ENCODE data around the gene ASIC4. TPM values are rescaled to one million over a fixed set of nuclear protein-coding genes. Genes with fewer than 3 reads are reported as not detected.

ASIC4 gene
- total RNA-seq, 4 donors from 2014 or later: not detected

DNA sequence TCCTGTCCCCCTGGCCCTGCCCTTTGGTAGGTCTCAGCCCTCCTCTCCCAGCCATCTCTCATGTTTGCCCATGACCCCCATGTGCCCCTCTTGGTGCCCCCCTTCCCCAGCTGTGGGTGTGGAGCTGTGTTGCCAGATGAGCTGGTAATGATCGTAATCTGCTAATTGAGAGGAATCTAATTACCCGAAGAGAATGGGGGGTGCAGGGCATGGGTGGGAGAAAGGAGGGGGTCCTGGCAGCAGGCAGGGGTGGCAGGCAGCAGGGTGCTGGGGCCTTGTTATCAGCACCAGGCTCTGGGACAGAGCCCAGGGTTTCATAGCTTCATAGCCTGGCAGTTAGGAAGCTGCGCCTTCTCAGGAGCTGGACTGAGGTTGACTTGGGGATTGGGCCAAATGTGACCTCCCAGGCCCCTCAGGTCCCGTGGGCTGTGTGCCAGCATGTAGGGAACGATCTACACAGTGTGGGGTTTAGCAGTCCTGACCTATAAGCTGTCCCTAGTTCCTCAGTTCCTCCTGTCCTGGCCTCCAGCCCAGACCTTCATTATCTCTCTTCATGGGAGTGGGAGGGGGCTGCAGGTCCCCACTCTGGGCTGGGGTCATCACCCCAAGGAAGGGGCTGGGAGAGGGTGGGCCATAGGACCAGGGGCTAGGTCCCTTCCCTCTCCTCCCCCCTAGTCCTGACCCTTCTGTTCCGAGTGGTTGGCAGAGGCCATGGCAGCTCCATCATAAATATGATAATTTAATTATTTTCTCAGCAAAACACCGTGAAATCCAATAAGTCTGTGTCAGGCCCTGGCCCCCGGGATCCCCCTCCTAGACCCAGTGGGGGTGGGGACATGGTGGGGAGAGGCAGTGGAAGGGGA, 6.5 kb upstream of the ASIC4 start:
- TF ChIP-seq, protein P1, sequence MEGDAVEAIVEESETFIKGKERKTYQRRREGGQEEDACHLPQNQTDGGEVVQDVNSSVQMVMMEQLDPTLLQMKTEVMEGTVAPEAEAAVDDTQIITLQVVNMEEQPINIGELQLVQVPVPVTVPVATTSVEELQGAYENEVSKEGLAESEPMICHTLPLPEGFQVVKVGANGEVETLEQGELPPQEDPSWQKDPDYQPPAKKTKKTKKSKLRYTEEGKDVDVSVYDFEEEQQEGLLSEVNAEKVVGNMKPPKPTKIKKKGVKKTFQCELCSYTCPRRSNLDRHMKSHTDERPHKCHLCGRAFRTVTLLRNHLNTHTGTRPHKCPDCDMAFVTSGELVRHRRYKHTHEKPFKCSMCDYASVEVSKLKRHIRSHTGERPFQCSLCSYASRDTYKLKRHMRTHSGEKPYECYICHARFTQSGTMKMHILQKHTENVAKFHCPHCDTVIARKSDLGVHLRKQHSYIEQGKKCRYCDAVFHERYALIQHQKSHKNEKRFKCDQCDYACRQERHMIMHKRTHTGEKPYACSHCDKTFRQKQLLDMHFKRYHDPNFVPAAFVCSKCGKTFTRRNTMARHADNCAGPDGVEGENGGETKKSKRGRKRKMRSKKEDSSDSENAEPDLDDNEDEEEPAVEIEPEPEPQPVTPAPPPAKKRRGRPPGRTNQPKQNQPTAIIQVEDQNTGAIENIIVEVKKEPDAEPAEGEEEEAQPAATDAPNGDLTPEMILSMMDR (IDR thresholded peaks at IDR 0.05; ENCODE audit: low read depth): no peak

- TF ChIP-seq, protein P1 (IDR thresholded peaks at IDR 0.05; ENCODE audit: low read depth): no peak
Measured at GRCh38 chr2:219508444-219508734, 5.9 kb upstream of the ASIC4 start.

- TF ChIP-seq, protein P1 (IDR thresholded peaks at IDR 0.05; ENCODE audit: low read depth): no peak
Measured at GRCh38 chr2:219508971-219509779, 5.1 kb upstream of the ASIC4 start.

- TF ChIP-seq, protein P1 (IDR thresholded peaks at IDR 0.05; ENCODE audit: low read depth): no peak
Measured at GRCh38 chr2:219509780-219510511, 4.3 kb upstream of the ASIC4 start.

GRCh38 chr2:219510512-219511135, 3.7 kb upstream of the ASIC4 start:
- TF ChIP-seq, protein P1 (IDR thresholded peaks at IDR 0.05; ENCODE audit: low read depth): no peak

GRCh38 chr2:219511547-219512325, 2.5 kb upstream of the ASIC4 start:
- TF ChIP-seq, protein P1 (IDR thresholded peaks at IDR 0.05; ENCODE audit: low read depth): no peak
